ENCODE measurements around the gene CNTNAP2. TPM values are rescaled to one million over a fixed set of nuclear protein-coding genes. Genes with fewer than 3 reads are reported as not detected.

The CNTNAP2 gene
- polyA plus RNA-seq, 4 donors, result 22.5 to 28.4 (median 26.7) TPM

GRCh38 chr7:146276888-146277287 is 160.3 kb downstream of the CNTNAP2 start:
- DNase-seq (ENCODE audit: low read depth in 4 of 4, low spot score in 3 of 4), result no peak

GRCh38 chr7:146285418-146285817 is 168.8 kb downstream of the CNTNAP2 start:
- no peak for DNase-seq (ENCODE audit: low read depth in 4 of 4, low spot score in 3 of 4)

DNA sequence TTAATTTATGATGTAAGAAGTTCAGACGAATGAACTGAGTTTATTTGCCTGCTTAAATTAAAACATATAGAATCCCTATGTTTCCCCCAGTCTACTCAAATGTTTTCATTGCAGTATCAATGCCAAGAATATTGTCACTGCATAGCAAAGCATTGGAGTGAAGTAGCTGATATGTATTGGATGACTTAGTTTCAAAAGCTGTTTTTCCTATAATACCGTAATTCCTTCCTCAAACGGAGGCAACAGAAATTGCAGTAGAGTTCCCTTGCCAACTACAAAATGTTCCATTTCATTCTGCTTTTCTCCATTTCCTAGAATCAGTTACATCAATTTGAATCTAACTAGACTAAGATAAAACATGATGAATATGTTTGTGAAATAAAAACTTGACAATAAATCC is 174.1 kb downstream of the CNTNAP2 start:
- DNase-seq (ENCODE audit: low read depth in 4 of 4, low spot score in 3 of 4), result no peak

- no peak for DNase-seq (ENCODE audit: low read depth in 4 of 4, low spot score in 3 of 4)
Observed at GRCh38 chr7:146291900-146292299, 175.3 kb downstream of the CNTNAP2 start.

GRCh38 chr7:146296028-146296427 is 179.4 kb downstream of the CNTNAP2 start:
- DNase-seq (ENCODE audit: low read depth in 4 of 4, low spot score in 3 of 4), result no peak

GRCh38 chr7:146314962-146315361 is 198.4 kb downstream of the CNTNAP2 start:
- no peak for DNase-seq (ENCODE audit: low read depth in 4 of 4, low spot score in 3 of 4)

- DNase-seq (ENCODE audit: low read depth in 4 of 4, low spot score in 3 of 4), result no peak
Observed at GRCh38 chr7:146319629-146320028, 203.0 kb downstream of the CNTNAP2 start.

DNA sequence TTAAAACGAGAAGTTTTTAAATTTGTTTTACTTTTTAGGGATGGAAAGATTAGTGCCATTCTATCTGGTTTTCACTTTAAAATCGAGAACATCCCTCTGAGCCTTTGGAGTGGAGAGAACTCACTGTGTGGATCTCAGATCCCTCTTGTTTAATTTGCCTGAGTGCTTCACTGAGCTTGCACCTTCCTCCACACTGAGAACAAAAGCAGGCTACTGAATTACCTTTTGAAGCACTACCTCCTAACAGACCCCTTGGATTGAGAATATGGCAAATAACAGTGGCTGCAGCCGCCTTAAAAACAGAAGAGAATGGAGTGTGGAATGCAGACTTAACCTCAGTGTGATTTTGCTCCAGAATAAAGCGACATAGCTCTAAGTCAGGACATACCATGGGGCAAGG is 204.7 kb downstream of the CNTNAP2 start:
- DNase-seq (ENCODE audit: low read depth in 4 of 4, low spot score in 3 of 4), result no peak

DNA sequence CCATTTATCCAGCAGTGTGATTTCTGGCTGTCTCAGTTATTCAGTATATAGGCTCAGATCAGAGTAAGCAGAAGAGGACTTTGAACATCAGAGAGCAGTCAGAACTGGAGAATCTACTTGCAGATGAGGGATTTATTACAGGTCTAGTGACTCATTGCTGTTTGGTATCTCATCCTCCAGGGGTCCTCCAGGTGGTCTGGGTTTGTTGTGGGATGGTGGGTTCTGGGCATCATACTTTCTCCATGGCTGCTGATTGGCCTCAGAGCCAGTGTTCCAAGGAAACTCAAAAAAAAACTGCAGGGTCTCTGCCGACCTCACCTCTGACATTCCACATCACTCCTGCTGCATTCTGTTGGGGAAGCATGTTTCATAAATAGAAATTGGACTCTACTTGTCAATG is 214.8 kb downstream of the CNTNAP2 start:
- no peak for DNase-seq (ENCODE audit: low read depth in 4 of 4, low spot score in 3 of 4)

DNA sequence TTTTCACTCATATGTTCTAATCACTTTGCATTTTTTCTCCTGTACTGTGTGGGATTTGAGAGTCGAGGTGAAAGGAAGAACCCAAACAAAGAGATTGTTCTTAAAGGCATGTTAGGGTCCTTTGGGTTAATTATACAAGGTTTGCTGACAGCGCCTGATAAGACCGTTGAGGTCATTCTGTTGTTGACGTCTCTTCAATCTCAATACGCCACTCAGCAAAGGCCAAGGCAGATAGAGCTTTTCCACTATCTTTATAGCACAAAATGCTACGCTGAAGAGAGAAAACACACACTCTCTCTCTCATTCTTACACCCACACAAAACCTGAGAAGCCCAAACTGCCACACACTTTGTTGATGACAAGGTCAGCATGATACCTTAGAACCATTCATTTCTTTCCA is 228.7 kb downstream of the CNTNAP2 start:
- no peak for DNase-seq (ENCODE audit: low read depth in 4 of 4, low spot score in 3 of 4)

DNA sequence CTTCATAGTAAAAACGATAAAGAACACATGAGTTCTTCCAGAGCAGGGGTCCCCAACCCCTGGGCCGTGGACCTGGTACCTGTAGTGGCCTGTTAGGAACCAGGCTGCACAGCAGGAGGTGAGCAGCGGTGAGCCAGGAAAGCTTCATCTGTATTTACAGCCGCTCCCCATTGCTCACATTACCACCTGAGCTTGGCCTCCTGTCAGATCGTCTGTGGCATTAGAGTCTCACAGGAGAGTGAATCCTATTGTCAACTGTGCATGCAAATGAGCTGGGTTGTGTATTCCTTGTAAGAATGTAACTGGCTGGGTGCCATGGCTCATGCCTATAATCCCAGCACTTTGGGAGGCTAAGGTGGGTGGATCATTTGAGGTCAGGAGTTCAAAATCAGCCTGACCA is 229.5 kb downstream of the CNTNAP2 start:
- DNase-seq (ENCODE audit: low read depth in 4 of 4, low spot score in 3 of 4), result no peak

DNA sequence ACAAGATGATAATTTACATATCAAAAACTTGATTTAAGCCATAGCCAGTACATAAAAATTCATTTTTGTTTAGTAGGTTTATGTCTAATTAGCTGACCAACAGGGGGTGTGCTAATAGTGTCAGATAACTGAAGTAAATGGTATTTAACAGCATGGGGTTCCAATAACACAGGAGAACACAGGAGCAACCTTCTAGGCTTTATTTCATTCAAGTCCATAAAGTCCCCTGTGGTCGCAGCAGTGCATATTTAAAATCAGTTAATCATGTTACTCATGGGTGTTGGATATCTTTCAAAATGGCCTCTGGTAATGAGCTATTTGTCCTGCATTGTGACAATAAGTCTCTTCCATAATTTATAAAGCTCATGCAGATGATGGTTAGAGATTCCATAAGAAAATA is 238.6 kb downstream of the CNTNAP2 start:
- no peak for DNase-seq (ENCODE audit: low read depth in 4 of 4, low spot score in 3 of 4)

GRCh38 chr7:146359176-146359575 is 242.6 kb downstream of the CNTNAP2 start:
- no peak for DNase-seq (ENCODE audit: low read depth in 4 of 4, low spot score in 3 of 4)

GRCh38 chr7:146366938-146367337 is 250.3 kb downstream of the CNTNAP2 start:
- DNase-seq (ENCODE audit: low read depth in 4 of 4, low spot score in 3 of 4), result no peak

DNA sequence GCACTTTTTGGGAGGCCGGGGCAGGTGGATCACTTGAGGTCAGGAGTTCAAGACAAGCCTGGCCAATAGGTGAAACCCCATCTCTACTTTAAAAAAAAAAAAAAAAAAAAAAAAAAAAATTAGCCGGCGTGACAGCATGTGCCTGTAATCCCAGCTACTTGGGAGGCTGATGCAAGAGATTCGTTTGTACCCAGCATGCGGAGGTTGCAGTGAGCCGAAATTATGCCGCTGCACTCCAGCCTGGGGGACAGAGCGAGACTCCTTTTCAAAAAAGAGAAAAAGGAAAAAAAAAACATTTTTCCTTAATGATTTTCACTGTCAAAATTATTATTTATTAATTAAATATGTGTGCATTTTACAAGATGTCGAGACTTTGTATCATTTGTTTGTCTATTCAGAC is 253.6 kb downstream of the CNTNAP2 start:
- no peak for DNase-seq (ENCODE audit: low read depth in 4 of 4, low spot score in 3 of 4)

GRCh38 chr7:146375170-146375569 is 258.6 kb downstream of the CNTNAP2 start:
- DNase-seq (ENCODE audit: low read depth in 4 of 4, low spot score in 3 of 4), result no peak

DNA sequence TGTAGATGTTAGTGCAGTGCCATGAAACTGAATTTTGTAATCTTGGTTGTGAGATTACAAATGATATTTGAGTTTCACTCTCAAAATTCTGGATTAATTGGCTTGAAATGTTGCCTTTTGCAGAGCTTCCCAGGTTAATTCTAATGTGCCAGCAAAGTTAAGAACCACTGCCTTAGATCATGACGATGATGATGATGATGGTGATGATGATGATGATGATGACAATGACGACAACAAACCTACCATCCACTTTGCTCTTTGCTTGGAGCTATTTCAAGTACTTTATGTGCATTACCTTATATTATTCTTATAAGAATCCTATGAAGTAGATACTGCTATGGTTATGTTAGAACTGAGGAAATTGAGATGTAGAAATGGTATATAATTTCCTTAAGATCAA is 261.6 kb downstream of the CNTNAP2 start:
- no peak for DNase-seq (ENCODE audit: low read depth in 4 of 4, low spot score in 3 of 4)

DNA sequence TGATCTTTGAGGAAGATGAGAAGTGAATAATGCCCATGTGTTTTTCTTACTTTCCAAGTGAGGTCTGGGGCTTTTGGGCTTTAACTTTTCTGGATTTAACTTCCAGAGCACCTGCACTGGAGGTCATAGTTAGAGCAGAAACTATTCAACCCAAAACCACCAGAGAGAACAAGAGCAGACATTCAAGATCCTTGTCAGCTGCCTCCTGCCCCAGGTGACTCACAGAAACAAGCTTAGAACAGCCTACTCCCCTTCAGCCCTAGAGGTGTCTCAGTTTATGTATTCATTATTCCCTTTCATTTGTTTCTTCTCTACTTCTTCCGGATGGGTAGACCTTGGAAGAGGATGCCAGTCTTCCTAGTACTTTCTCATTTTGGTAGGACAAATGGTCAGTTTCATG is 270.5 kb downstream of the CNTNAP2 start:
- DNase-seq (ENCODE audit: low read depth in 4 of 4, low spot score in 3 of 4), result no peak

- no peak for DNase-seq (ENCODE audit: low read depth in 4 of 4, low spot score in 3 of 4)
Observed at GRCh38 chr7:146388928-146389327, 272.3 kb downstream of the CNTNAP2 start.

DNA sequence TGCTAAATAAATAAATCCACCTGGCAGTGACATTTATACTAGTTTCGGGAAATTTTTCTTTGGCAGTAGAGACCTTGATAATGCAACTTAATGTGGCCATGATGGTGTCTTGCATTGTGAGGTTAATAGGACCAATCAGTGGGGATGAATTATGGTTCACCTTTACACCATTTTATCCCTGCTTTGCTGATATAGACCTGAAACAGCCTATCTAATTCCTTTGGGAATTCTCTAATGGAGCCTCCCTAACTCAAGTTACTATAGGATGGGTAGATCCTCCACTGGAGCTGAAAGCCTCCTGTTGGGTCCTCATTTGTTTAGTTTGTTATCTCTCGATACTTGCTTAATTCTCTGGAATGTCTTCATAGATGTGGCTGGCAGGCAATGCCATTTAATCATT is 276.7 kb downstream of the CNTNAP2 start:
- DNase-seq (ENCODE audit: low read depth in 4 of 4, low spot score in 3 of 4), result no peak

- DNase-seq (ENCODE audit: low read depth in 4 of 4, low spot score in 3 of 4), result no peak
Observed at GRCh38 chr7:146397141-146397540, 280.5 kb downstream of the CNTNAP2 start.

- no peak for DNase-seq (ENCODE audit: low read depth in 4 of 4, low spot score in 3 of 4)
Observed at GRCh38 chr7:146401939-146402338, 285.3 kb downstream of the CNTNAP2 start.

DNA sequence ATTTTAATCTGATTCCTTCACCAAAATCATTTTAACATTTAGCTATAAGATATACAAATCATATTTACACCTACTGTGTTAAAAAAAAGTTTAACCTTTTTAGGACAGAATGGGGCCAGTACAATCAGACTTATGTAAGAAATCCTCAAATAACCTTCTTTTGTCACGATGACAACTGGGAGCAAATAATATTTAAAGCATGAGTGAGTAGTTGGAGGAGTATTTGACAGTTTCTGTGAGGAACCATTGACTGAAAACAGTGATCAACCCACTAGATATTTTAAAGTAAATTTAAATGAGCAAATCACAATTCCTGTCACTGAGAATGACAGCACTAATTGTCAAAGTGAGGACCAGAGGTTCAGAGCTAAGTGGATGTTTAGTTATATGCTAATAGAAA is 289.1 kb downstream of the CNTNAP2 start:
- DNase-seq (ENCODE audit: low read depth in 4 of 4, low spot score in 3 of 4), result no peak

- DNase-seq (ENCODE audit: low read depth in 4 of 4, low spot score in 3 of 4), result no peak
Observed at GRCh38 chr7:146411975-146412374, 295.4 kb downstream of the CNTNAP2 start.

Data from right renal pelvis (tissue), 4 donors.